K562 (cell line): Measurements from ENCODE around the gene CTNNA3. TPM values are rescaled to one million over a fixed set of nuclear protein-coding genes. Genes with fewer than 3 reads are reported as not detected.

ENCODE experiments used
- HOXB6 ChIP-seq: fragments of 250-450 bp; sonication (Bioruptor Pico); IDR thresholded peaks from 2 replicates; pipeline ENCODE4 v1.5.1; 2022; ENCODE audit warnings: mild to moderate bottlenecking, borderline replicate concordance
- MAZ ChIP-seq, 2 experiments: fragments of 450-650 bp in 1 of 2; sonication (generic) in 1 of 2; formaldehyde crosslinking; IDR thresholded peaks in 1 of 2; conservative IDR thresholded peaks in 1 of 2; 2 replicates each; pipeline versions ENCODE4 v1.4.0 to v1.5.0; 2020; ENCODE audit warnings: mild to moderate bottlenecking in 1 of 2, missing genetic modification reagents in 1 of 2
- PTRF ChIP-seq: fragments of 450-650 bp; IDR thresholded peaks from 2 replicates; pipeline ENCODE4 v1.6.1; 2016; ENCODE audit warnings: mild to moderate bottlenecking, missing genetic modification characterization, missing compliant biosample characterization
- SRSF3 ChIP-seq: fragments of 200-400 bp; formaldehyde crosslinking; IDR thresholded peaks from 2 replicates; pipeline ENCODE4 v1.6.1; 2016; ENCODE audit warnings: mild to moderate bottlenecking, low read length, moderate library complexity; ENCODE audit not compliant: insufficient read depth
- ZNF239 ChIP-seq: fragments of 250-450 bp; sonication (Bioruptor Pico); IDR thresholded peaks from 2 replicates; pipeline ENCODE4 v1.4.0; 2020; ENCODE audit warnings: mild to moderate bottlenecking
- ZNF324 ChIP-seq: fragments of 250-450 bp; sonication (Bioruptor Pico); IDR thresholded peaks from 2 replicates; pipeline ENCODE4 v1.4.0; 2020; ENCODE audit warnings: mild to moderate bottlenecking
- ZNF764 ChIP-seq: fragments of 250-450 bp; sonication (Bioruptor Pico); IDR thresholded peaks from 2 replicates; pipeline ENCODE4 v1.4.0; 2020; ENCODE audit warnings: low read depth, mild to moderate bottlenecking, moderate library complexity
- polyA plus RNA-seq, 8 experiments: library from polyadenylated mRNA; depleted of rRNA in 4 of 8; stranded (reverse) in 5 of 8; unstranded in 3 of 8; fragments of >200 nt; fragmentation: Nextera tagmentation in 2 of 8; fragmentation: Illumina TruSeq in 1 of 8; extraction: Ambion mirVana in 2 of 8; extraction: Trizol in 1 of 8; gene quantifications; 2 replicates each; pipeline versions ENCODE4 v1.2.1 to v1.2.3, GENCODE V29; 2011 to 2014; ENCODE audit warnings: inconsistent platforms in 1 of 8, missing spikeins in 1 of 8
- total RNA-seq, 7 experiments: library from RNA; depleted of rRNA in 6 of 7; stranded (reverse); fragments of >200 nt in 6 of 7; fragmentation: Illumina TruSeq in 2 of 7; extraction: Trizol in 2 of 7; gene quantifications; 2 replicates each; pipeline versions ENCODE4 v1.2.1 to v1.2.3, GENCODE V29; 2011 to 2021; ENCODE audit warnings: low replicate concordance in 1 of 7
- TF ChIP-seq, protein P1 (sequence below): sonication (generic); formaldehyde crosslinking; IDR thresholded peaks from 2 replicates; pipeline ENCODE4 v1.4.0; 2020; ENCODE audit warnings: mild to moderate bottlenecking, missing genetic modification reagents
- TF ChIP-seq, protein P2 (sequence below): fragments of 450-650 bp; IDR thresholded peaks from one replicate; pipeline ENCODE4 v1.6.1; 2018; ENCODE audit warnings: mild to moderate bottlenecking, moderate library complexity; ENCODE audit not compliant: partially characterized antibody

CTNNA3 gene
- total and polyA plus RNA-seq, 9 of the 15 experiments (the other 6 are each of a cell fraction or from before 2014, with no cell fraction given): 0.04 TPM; not detected in 8

DNA sequence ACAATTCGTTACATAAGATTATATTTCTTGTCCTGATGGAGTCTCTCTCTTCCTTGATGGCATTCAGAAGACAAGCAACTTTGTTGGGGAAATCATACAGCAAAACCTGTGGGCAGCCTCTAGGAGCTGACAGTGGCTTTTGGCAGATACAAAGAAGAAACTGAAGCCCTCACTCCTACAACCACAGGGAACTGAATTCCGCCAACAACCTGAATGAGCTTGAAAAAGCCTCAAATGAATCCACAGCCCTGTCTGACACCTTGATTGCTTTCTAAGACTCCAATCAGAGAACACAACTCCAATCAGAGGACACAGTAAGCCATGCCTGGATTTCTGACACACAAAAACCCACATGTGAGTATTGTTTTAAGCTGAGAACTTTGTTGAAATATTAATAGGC is 1346.9 kb downstream of the CTNNA3 start (continued):
- TF ChIP-seq HOXB6 (CRISPR knock-in tag) (no peak), ZNF764 (no peak), PTRF (no peak), MAZ (CRISPR knock-in tag; conservative IDR thresholded peaks at IDR 0.05 in 1 of 2, IDR thresholded peaks at IDR 0.05 in 1 of 2) (no peak), ZNF239 (no peak), ZNF324 (CRISPR knock-in tag) (no peak), SRSF3 (no peak)
- TF ChIP-seq, protein P1, sequence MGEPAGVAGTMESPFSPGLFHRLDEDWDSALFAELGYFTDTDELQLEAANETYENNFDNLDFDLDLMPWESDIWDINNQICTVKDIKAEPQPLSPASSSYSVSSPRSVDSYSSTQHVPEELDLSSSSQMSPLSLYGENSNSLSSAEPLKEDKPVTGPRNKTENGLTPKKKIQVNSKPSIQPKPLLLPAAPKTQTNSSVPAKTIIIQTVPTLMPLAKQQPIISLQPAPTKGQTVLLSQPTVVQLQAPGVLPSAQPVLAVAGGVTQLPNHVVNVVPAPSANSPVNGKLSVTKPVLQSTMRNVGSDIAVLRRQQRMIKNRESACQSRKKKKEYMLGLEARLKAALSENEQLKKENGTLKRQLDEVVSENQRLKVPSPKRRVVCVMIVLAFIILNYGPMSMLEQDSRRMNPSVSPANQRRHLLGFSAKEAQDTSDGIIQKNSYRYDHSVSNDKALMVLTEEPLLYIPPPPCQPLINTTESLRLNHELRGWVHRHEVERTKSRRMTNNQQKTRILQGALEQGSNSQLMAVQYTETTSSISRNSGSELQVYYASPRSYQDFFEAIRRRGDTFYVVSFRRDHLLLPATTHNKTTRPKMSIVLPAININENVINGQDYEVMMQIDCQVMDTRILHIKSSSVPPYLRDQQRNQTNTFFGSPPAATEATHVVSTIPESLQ (CRISPR knock-in tag): no peak
- TF ChIP-seq, protein P2, sequence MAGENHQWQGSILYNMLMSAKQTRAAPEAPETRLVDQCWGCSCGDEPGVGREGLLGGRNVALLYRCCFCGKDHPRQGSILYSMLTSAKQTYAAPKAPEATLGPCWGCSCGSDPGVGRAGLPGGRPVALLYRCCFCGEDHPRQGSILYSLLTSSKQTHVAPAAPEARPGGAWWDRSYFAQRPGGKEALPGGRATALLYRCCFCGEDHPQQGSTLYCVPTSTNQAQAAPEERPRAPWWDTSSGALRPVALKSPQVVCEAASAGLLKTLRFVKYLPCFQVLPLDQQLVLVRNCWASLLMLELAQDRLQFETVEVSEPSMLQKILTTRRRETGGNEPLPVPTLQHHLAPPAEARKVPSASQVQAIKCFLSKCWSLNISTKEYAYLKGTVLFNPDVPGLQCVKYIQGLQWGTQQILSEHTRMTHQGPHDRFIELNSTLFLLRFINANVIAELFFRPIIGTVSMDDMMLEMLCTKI: no peak
